B cell (primary cell): ENCODE data around the gene PLPPR1. TPM values are rescaled to one million over a fixed set of nuclear protein-coding genes. Genes with fewer than 3 reads are reported as not detected.

ENCODE experiments used
- ATAC-seq: fragments of 200-7000 bp; cut with Tn5 transposase; one replicate; pipeline ENCODE4 v1.10.0; 2021; ENCODE audit warnings: low read depth, mild to moderate bottlenecking, moderate number of reproducible peaks, moderate library complexity
- CTCF ChIA-PET: fragments of 350-600 bp; sonication (Branson Sonifier 250); formaldehyde crosslinking; loops from one replicate; lab custom pipeline; 2021; ENCODE audit warnings: antibody characterized with exemption, inconsistent platforms; lab: Charles Lee
- POLR2A ChIA-PET: fragments of 350-600 bp; sonication (Branson Sonifier 250); formaldehyde crosslinking; loops from one replicate; lab custom pipeline; 2021; ENCODE audit warnings: antibody characterized with exemption; lab: Charles Lee
- DNase-seq: peaks from one replicate; pipeline ENCODE4 v3.0.0; 2013
- H2AFZ ChIP-seq: 2 replicates; pipeline ENCODE4 v1.6.1; 2012; ENCODE audit warnings: mild to moderate bottlenecking, low read depth, low read length; ENCODE audit not compliant: insufficient read depth, poor library complexity, severe bottlenecking
- H3K27ac ChIP-seq, 2 donors: 1 replicate in 1 of 2; 2 replicates in 1 of 2; pipeline ENCODE4 v1.5.1; 2012 to 2013; ENCODE audit warnings: low read length in 2 of 2, mild to moderate bottlenecking in 2 of 2, moderate library complexity in 1 of 2
- H3K27me3 ChIP-seq, 4 experiments: fragments of 200-600 bp in 1 of 4; sonication (generic) in 1 of 4; replicated peaks in 1 of 4; 1 replicate in 2 of 4; 2 replicates in 2 of 4; pipeline versions ENCODE4 v1.6.1 to v1.7.0; 2013 to 2016; ENCODE audit warnings: low read length in 3 of 4, mild to moderate bottlenecking in 2 of 4, mixed read lengths in 1 of 4, moderate library complexity in 1 of 4; ENCODE audit not compliant: insufficient read depth in 4 of 4, control insufficient read depth in 3 of 4; ENCODE audit errors: control extremely low read depth in 1 of 4
- H3K36me3 ChIP-seq, 2 experiments: replicated peaks in 1 of 2; 1 replicate in 1 of 2; 2 replicates in 1 of 2; pipeline versions ENCODE4 v1.6.1 to v1.7.1; 2013; ENCODE audit warnings: low read length in 1 of 2; ENCODE audit not compliant: insufficient read depth in 2 of 2, control insufficient read depth in 1 of 2; ENCODE audit errors: control extremely low read depth in 1 of 2, extremely low read depth in 1 of 2
- H3K4me1 ChIP-seq, 2 donors: fragments of 200-600 bp in 1 of 2; sonication (generic) in 1 of 2; 1 replicate in 1 of 2; 2 replicates in 1 of 2; pipeline versions ENCODE4 v1.5.1 to v1.6.1; 2013 to 2017; ENCODE audit warnings: low read length in 2 of 2; ENCODE audit not compliant: control insufficient read depth in 2 of 2, insufficient read depth in 2 of 2
- H3K4me2 ChIP-seq: replicated peaks from 2 replicates; pipeline ENCODE3; 2012; ENCODE audit warnings: mild to moderate bottlenecking, low read depth, low read length; ENCODE audit not compliant: poor library complexity, severe bottlenecking
- H3K4me3 ChIP-seq, 5 experiments: fragments of 200-600 bp in 1 of 5; sonication (generic) in 1 of 5; 1 replicate in 3 of 5; 2 replicates in 2 of 5; pipeline versions ENCODE4 v1.5.1 to v1.7.0; 2011 to 2016; ENCODE audit warnings: low read length in 4 of 5, mild to moderate bottlenecking in 4 of 5, low read depth in 2 of 5, control low read depth in 1 of 5, moderate library complexity in 1 of 5; ENCODE audit not compliant: insufficient read depth in 1 of 5; ENCODE audit errors: control extremely low read depth in 1 of 5, extremely low read depth in 1 of 5
- H3K79me2 ChIP-seq: fragments of 200-600 bp; sonication (generic); one replicate; pipeline ENCODE4 v1.6.0; 2016; ENCODE audit warnings: low read length; ENCODE audit not compliant: control insufficient read depth, insufficient read depth
- H3K9ac ChIP-seq: fragments of 200-600 bp; sonication (generic); 2 replicates; pipeline ENCODE4 v1.6.1; 2017; ENCODE audit warnings: mild to moderate bottlenecking, low read length, moderate library complexity
- H3K9me3 ChIP-seq, 3 donors: one replicate each; pipeline versions ENCODE4 v1.6.1 to v1.7.1; 2013; ENCODE audit warnings: low read length in 2 of 3; ENCODE audit not compliant: control insufficient read depth in 2 of 3, insufficient read depth in 1 of 3; ENCODE audit errors: control extremely low read depth in 1 of 3
- H4K20me1 ChIP-seq: 2 replicates; pipeline ENCODE4 v1.6.0; 2012; ENCODE audit warnings: mild to moderate bottlenecking, low read length; ENCODE audit not compliant: insufficient read depth, control insufficient read depth, poor library complexity, severe bottlenecking
- H3K27ac Mint-ChIP-seq: one replicate; pipeline ENCODE4 v1.8.0; 2021; ENCODE audit warnings: mixed read lengths
- H3K27me3 Mint-ChIP-seq: one replicate; pipeline ENCODE4 v1.8.0; 2021; ENCODE audit warnings: mixed read lengths
- H3K4me1 Mint-ChIP-seq: one replicate; pipeline ENCODE4 v1.8.0; 2021; ENCODE audit warnings: mixed read lengths
- H3K4me3 Mint-ChIP-seq: one replicate; pipeline ENCODE4 v1.8.0; 2021; ENCODE audit warnings: mixed read lengths
- H3K9me3 Mint-ChIP-seq: one replicate; pipeline ENCODE4 v1.8.0; 2022; ENCODE audit warnings: mixed read lengths; ENCODE audit not compliant: insufficient read depth
- CTCF ChIP-seq: fragments of 200-600 bp; IDR thresholded peaks from one replicate; pipeline ENCODE4 v1.8.0; 2022; ENCODE audit warnings: antibody characterized with exemption, mild to moderate bottlenecking
- EZH2 ChIP-seq: IDR thresholded peaks from 2 replicates; pipeline ENCODE4 v1.6.1; 2012; ENCODE audit warnings: borderline replicate concordance, low read depth, mild to moderate bottlenecking, moderate library complexity, low read length; ENCODE audit not compliant: insufficient read depth, poor library complexity, severe bottlenecking
- WGBS: methylation state at CpG from one replicate; pipeline ENCODE4 v1.1.5; 2013; ENCODE audit warnings: missing lambda C conversion rate; ENCODE audit not compliant: insufficient coverage; 5-methylcytosine and 5-hydroxymethylcytosine counted together
- intact Hi-C: fragments of 100-400 bp; cut with micrococcal nuclease; formaldehyde crosslinking; loops from one replicate; pipeline ENCODE4 v1.10.0; 2022
- polyA plus RNA-seq: library from polyadenylated mRNA; depleted of rRNA; stranded (reverse); fragments of >200 nt; gene quantifications from 2 replicates; pipeline ENCODE4 v1.2.3, GENCODE V29; 2012
- total RNA-seq, 2 donors: library from RNA; stranded (reverse); fragments of 120-200 nt in 1 of 2; gene quantifications; 1 replicate in 1 of 2; 2 replicates in 1 of 2; pipeline versions ENCODE4 v1.2.3 to v1.2.4, GENCODE V29; 2013 to 2022

The PLPPR1 gene
- total and polyA plus RNA-seq, 2 donors (not counting 1 experiment from before 2014, with no cell fraction given) = not detected

- ATAC-seq = no peak
- H3K36me3 ChIP-seq = no peaks in the 10 kb centered on the region
- no peaks in the 10 kb centered on the region for H3K27me3 ChIP-seq
- H3K79me2 ChIP-seq = no peaks in the 10 kb centered on the region
- peaks cover 7% of the 10 kb centered on the region for H3K27me3 Mint-ChIP-seq
- no peak for DNase-seq
- H3K4me3 Mint-ChIP-seq = no peak overlapping the region
- H3K27ac Mint-ChIP-seq = no peak overlapping the region
- ChIA-PET POLR2A (no interaction called here), CTCF (no interaction called here)
- peaks cover 12% of the 10 kb centered on the region for H3K4me1 Mint-ChIP-seq
- no peak overlapping the region for H3K9ac ChIP-seq
- H3K9me3 Mint-ChIP-seq = no peaks in the 10 kb centered on the region
- H3K4me1 ChIP-seq = peaks cover under 1 to 6% of the 10 kb centered on the region in 2 donors
- TF ChIP-seq CTCF (no peak), EZH2 (no peak)
- H4K20me1 ChIP-seq = no peaks in the 10 kb centered on the region
- H2AFZ ChIP-seq = no peak overlapping the region
- 92% methylated on average over 8 of the region's 9 CpGs for whole genome bisulfite sequencing
- no peak overlapping the region for H3K4me2 ChIP-seq
- no peaks in the 10 kb centered on the region for H3K9me3 ChIP-seq
- H3K27ac ChIP-seq = no peak overlapping the region
- intact Hi-C loops = no loop called here
- H3K4me3 ChIP-seq = no peak overlapping the region
Observed at GRCh38 chr9:101269591-101270283, 241.2 kb downstream of the PLPPR1 start.

GRCh38 chr9:101270302-101270701 is 241.8 kb downstream of the PLPPR1 start:
- no peaks in the 10 kb centered on the region for H3K36me3 ChIP-seq
- POLR2A ChIA-PET = no interaction called here
- TF ChIP-seq CTCF = no peak
- no peak for TF ChIP-seq EZH2
- CTCF ChIA-PET = no interaction called here
- WGBS = no CpG with 5 or more reads among the region's 2 CpGs
- no peaks in the 10 kb centered on the region for H4K20me1 ChIP-seq
- peaks cover 7% of the 10 kb centered on the region for H3K27me3 Mint-ChIP-seq
- no peaks in the 10 kb centered on the region for H3K79me2 ChIP-seq
- no peaks in the 10 kb centered on the region for H3K9me3 Mint-ChIP-seq
- no peak overlapping the region for H3K4me3 ChIP-seq
- H3K27ac ChIP-seq = no peak overlapping the region
- no peak overlapping the region for H3K4me2 ChIP-seq
- H3K27ac Mint-ChIP-seq = no peak overlapping the region
- intact Hi-C loops = no loop called here
- peaks cover 6 to 11% of the 10 kb centered on the region in 2 donors for H3K4me1 ChIP-seq
- ATAC-seq (no peak), DNase-seq (no peak)
- peaks cover 17% of the 10 kb centered on the region for H3K4me1 Mint-ChIP-seq
- H3K4me3 Mint-ChIP-seq = no peak overlapping the region
- no peak overlapping the region for H3K9ac ChIP-seq
- no peak overlapping the region for H2AFZ ChIP-seq
- no peaks in the 10 kb centered on the region for H3K9me3 ChIP-seq
- no peaks in the 10 kb centered on the region for H3K27me3 ChIP-seq
